GM21390 (cell line): Measurements from ENCODE around the gene PRSS33.

Experiments
- ATAC-seq: cut with Tn5 transposase; IDR thresholded peaks from one replicate; pipeline ENCODE4 v1.9.1; 2021; ENCODE audit not compliant: unreplicated experiment

Gene PRSS33

DNA sequence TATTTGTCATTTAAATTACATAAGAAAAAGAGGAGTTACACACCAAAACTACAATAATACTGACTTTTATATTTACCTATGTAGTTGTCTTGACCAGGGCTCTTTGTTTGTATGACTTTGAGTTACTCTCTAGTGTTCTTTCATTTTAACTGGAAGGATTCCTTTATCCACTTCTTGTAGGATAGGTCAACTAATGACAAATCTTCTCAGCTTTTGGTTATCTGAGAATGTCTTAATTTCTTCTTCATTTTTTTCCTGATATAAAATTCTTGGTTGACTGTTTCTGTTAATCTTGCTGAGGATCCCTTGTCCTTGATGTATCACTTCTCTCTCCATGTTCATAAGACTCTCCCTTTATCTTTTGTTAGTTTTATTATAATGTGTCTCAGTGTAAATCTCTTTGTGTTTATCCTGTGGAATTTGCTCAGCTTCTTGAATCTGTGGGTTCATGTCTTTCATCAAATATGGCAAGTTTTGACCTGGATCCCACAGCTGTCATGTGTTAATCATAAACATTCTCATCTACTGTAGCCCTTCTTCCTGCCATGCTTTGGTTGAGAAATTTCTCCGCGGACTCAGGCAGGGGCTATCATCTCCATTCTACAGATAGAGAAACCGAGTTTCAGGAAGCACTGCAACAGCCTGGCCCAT, 16.3 kb upstream of the PRSS33 start:
- no peak for ATAC-seq

DNA sequence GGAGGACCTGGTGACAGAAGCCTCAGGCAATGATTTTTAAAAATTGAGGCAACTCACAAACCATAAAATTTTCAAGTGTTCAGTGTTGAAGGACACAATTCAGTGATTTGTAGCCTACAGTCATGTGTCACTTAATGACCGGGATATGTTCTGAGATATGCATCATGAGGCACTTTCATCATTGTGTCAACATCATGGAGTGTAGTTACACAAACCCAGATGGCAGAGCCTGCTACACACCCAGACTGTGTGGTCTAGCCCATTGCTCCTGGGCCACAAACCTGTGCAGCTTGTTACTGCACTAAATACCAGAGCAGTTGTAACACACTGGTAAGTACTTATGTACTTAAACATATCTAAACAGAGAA, 12.5 kb upstream of the PRSS33 start:
- no peak for ATAC-seq

DNA sequence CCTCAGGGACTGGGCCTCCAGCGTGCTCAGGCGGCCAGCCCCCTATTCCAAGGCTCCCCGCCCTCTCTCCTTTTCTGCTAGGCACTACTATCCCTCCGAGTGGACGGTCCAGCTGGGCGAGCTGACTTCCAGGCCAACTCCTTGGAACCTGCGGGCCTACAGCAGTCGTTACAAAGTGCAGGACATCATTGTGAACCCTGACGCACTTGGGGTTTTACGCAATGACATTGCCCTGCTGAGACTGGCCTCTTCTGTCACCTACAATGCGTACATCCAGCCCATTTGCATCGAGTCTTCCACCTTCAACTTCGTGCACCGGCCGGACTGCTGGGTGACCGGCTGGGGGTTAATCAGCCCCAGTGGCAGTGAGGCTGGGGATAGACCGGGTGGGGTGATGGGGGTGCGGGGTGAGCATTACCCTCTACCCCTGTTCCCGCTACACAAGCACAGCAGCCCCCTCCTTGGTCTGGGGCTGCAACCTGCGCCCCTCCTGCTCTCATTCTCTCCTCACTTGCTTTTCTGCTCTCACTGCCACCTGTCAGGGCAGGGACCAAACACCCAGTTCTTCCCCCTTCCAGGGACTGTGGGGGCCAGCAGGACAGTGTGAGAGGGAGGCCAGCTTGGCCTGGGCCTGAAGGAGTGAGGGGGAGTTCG, 12.0 kb upstream of the PRSS33 start:
- ATAC-seq: no peak

DNA sequence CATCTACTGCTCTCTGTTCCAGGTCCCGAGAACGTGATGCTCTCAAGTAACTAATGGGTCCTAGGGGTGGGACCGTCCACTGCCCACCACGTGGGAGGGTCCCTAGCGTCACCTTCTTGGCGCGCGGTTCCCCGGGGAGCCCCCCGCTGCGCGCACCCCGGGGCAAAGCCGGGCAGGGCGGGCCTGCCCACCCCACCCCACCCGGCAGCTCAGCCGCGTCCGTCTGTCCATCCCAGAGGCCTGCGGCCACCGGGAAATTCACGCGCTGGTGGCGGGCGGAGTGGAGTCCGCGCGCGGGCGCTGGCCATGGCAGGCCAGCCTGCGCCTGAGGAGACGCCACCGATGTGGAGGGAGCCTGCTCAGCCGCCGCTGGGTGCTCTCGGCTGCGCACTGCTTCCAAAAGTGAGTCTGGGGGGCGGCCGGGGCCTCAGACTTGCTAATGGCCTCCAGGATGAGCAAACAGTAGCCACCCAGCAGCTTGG, 11.4 kb upstream of the PRSS33 start:
- no peak for ATAC-seq

DNA sequence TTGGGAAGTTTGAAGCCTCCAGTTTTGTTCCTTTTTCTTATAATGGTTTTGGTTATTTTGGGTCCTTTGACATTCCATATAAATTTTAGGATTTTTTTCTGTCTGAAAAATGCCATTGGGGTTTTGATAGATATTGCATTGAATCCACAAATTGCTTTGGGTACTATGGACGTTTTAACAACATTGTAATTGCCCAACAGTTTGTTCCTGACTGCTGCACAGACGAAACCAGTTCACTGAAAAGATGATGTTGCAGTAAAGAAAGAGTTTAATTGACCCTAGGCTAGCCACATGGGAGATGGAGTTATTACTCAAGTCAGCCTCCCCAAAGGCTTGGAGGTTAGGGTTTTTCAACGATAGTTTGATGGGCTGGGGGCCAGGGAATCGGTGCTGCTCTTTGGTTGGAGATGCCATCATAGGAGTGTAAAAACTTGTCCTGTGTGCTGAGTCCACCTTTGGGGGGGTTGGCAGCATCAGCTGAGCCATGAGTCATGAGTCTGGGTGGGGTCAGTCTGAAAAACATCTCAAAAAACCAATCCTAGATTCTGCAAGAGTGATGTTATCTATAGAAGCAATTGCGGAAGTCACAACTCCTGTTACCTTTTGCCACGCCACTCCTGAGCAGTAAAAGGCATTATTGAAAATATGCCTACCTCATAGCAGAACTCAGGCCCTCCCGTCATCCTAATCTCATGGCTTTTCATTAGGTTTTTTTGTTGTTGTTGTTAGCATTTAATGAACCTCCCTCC, 8.2 kb upstream of the PRSS33 start:
- ATAC-seq: no peak

DNA sequence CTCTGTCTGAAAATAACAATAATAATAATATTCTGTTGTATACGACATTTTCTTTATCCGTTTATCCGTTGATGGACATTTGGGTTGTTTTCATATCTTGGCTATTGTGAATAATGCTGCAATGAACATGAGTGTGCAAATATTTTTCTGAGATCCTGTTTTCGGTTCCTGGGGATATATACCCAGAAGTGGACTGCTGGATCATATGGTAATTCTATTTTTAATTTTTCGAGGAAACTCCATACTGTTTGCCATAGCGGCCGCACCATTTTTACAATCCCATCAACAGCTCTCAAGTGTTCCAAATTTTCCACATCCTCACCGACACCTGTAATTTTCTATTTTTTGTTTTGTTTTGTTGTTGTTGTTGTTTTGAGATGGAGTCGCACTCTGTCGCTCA, 5.6 kb upstream of the PRSS33 start:
- ATAC-seq: no peak

DNA sequence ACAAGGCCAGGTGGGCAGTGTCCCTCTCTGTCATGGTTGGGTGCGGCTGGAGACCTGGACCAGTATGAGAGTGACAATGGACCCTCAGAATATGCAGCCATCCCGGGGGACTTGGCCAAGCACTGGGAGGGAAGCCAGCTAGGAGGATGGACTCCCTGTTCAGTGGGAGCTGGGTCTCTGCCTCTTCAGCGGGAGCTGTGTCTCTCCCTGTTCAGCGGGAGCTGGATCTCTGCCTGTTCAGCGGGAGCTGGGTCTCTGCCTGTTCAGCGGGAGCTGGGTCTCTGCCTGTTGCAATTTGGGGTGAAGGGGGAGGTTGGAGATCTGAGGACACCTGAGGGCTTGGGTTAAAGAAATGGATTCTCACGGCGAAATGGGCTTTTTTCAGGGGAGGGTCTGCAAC, 3.8 kb upstream of the PRSS33 start:
- no peak for ATAC-seq

DNA sequence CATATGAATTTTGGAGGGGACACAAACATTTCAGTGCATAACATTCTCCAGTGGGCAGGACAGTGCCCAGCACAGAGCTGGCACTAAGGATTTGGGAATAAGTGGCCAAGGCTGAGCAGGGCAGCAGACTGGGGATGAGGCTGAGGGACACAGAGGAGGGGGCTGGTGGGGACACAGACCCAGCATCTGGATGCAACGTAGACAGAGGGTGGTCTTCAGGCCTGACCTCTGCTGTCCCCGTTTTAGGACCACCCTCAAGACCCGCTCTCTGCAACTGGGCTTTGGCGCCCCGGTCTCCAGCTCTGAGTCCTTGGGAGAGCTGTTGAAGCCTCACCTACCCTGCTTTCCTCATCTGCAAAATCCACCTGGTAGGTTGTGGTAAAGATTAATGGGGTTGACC, 3.3 kb upstream of the PRSS33 start:
- no peak for ATAC-seq

DNA sequence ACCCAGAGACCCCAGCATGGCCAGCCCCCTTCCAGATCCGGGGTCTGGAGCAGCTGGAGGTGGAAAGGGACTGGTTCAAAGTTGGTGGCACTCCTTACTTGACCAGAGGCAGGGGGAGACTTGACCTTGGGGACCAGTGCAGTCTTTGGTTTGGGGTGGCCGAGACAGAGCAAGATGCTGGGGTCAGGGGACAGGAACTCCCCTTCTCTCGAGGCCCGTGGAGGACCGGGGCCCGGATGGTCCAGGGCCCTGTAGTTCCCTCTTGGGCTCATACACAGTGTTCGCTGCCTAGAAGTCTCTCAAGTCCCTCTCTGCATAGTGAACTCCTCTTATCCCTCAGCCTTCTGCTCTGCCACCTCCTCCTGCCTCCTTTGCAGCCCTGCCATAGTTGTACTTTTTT, 601 bp upstream of the PRSS33 start:
- ATAC-seq: no peak

DNA sequence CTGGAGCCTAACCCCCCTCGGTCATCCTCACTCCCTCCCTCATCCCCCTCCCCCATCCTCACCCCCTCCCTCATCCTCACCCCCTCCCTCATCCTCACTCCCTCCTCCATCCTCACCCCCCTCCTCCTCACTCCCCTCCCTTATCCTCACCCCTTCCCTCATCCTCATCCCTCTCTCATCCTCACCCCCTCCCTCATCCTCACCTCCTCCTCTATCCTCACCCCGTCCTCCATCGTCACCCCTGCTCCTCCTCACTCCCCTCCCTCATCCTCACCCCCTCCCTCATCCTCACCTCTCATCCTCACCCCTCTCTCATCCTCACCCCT, 571 bp downstream of the PRSS33 start:
- ATAC-seq: no peak

DNA sequence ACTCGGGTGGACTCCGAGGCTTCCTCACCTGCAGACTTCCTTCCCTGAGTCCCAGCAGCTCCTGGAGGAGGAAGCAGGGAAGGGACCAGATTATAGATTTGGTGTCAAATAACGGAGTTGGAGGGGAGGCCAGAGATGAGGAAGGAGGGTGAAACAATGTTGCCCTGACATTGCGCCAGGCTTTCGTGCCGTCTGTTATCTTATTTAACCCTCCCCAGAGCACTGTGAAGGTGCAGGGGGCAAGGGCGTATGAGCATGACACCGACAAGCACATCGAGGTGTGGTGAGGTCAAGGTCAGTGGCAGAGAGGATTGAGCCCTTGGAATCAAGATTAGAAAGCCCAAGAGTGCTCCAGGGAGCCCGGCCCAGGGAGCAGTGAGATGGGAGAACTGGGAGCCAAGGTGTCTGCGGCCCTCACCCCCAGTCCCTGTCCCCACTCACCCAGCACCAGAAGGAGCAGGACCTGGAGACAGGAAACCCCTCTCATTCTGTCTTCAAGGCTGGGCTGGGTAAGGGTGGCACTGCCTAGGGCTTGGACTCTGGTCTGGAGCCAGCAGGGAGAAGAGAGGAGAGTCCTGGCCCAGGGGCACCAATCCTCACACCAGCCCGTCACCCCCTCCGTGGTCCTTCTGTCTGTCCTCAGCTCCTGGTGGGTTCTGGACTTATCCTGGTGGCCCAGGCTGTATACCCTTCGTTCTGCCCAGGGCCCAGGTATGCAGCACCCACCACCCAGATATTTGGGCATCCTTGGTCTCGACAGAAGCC, 1.1 kb downstream of the PRSS33 start:
- no peak for ATAC-seq

DNA sequence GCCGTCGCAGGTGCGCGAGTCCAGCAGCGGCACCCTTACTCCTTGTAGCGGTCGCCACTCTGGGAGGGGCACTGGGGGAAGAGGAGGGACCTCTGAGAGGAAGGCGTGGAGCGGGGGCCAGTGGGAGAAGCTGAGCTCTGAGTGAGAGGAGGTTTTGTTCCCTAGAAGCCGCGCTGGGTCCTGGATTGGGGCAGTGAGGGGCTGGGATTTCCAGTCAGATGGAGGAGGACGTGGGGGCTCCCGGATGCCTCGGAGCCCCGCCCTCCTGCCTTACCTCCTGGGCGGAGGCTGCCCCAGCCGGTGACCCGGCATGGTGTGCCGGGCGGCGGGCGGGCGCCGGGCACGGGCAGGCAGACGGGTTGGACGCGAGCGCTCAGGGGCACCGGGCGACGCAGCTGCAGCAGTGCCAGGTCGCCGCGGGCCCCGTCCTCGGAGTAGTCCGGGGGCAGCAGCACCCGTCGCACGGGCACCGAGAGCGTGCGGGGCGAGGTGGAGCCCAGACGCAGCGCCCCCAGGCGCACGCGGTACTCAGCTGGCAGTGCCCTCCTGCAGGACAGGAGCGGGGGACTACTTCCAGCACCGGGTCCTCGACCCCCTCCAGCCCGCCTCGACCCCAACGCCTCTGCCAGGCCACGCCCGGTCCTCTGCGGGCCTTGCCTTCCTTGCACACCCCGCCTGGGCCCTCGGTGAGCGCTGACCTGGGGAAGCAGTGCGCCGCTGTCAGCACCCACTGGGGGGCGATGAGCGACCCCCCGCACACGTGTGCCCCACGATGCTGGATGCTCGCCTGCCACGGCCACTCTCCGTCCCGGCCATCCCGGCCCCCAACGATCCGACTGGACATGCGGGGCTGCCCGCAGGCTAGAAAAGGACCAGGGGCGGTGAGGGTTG, 2.0 kb downstream of the PRSS33 start:
- ATAC-seq: no peak

DNA sequence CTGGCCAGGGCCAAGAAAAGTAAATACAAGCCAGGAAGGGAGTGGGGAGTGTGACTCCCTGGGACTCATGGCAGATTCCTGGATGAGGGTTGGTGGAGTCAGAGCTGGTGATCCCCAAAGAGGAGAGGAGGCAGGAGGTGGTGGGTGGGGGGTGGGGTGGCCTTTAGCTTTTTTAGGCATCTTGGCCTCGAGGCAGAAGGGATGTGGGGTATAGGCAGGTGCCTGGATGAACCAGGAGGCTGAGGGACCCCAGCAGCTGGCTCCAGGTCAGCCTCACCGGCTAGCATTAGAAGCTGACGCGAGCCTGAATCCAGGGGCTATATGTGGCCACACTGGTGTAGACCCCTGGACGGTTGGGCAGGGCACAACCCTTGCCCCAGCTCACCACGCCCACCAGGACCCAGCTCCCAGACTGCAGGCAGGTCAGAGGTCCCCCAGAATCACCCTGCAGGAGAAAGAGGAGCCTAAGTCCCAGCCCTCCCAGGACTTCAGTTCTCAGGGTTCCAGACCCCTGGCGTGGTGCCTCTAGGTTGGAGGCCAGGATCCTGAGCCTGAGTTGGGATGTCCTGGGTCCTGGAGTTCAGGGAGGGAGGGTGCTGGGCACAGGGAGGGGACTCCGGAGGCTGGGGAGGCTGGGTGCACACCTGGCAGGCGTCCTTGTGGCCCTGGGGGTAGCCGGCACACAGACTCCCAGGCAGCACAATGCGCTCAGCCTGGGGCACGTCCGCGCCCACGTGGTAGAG, 2.8 kb downstream of the PRSS33 start:
- ATAC-seq: no peak

DNA sequence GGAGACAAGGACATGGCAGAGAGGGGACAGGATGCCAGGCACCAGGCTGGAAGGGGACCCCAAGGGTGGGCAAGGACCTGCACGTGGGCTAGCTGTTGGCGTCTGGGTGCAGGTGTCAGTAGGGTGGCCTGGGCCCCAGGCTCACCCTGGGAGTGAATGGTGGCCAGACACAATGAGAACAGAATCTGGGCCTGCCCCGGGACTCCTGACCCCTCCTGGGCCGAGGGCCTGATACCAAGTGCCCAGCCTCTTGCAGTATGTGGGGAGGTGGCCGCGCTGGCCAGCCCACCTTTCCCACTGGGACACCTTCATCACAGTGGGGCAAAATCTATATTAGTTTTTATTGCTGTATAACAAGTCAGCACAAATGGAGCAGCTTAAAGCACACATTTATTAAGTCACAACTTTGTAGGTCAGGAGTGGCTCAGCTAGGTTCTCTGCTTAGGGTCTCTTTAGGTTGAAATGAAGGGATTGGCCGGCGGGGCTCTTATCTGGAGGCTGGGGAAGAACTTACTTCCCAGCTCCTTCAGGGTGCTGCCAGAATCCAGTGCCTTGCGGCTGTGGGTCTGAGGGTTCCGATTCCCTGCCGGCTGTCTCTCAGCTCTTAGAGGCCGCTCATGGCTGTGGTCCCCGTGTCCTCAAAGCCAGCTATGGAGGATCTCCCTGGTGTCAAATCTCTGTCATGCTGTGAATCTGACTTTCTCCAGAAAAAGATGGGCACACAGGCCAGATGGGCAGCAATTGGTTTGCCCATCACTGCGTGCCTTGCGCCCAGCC, 3.6 kb downstream of the PRSS33 start:
- no peak for ATAC-seq

DNA sequence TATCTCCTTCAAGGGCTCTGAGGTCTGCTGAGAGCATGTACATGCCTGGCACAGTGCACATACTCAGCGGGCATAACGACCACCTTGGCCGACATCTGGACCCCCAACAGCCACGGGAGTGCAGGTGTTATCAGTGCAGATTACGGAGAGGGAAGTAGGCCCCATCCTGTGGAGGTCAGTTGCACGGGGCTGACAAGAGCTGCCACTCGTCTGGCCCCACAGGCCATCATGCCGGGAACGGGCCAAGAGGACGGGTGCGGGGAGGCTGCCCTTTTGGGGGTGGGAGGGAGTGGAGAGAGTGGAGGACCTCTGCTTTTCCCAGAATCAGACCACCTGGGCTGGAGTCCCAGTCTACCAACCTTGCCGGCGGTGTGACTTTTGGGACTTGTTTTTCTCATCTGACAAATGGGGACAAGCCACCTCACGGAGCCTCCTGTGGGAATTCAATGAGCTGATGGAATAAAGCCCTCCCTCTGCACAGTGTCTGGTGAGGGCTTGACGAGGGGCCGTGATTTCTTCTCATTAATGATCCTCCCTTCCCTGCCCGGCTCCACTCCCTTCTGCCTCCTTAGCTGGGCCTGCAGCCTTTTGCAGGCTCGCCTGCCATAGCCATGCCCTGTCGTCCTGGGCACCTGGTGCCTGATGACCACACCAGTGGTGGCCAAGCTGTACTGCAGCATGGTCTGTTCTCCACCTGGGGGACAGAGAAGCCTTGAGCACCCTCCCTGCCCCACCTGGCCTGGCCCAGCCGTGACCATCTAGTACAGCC, 4.6 kb downstream of the PRSS33 start:
- no peak for ATAC-seq

DNA sequence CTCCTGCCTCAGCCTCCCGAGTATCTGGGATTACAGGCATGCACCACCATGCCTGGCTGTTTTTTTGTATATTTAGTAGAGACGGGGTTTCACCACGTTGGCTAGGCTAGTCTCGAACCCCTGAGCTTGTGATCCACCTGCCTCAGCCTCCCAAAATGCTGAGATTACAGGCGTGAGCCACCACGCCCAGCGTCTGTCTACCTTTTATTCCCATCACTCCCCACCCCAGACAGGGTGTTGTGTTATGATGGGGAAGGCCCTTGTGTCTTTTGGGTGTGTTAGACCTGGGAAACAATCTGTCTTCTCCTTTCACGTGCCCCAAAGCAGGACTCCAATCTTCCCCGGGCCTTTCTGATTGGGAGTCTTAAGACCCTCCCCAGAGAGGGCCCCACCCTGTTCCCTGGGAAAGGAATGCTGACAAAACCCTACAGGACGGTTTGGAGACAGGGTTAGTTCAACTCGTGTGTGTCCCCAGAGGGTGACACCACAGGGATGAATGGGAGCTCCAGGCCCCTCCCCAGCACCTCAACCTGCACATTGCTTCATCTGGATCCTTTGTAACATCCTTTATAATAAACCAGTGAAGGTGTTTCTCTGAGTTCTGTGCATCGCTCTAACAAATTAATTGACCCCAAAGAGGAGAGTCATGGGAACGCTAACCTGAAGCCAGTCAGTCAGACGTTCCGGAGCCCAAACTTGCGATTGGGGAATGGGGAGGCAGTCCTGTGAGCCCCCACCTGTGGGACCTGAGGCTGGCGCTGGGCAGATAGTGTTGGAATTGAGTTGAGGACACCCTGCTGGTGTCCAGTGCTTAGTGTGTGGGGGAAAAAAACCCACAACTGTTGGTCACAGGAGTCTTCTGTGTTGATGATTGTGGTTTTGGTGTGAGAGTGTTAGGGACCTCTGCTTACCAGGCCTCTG, 7.1 kb downstream of the PRSS33 start:
- ATAC-seq: no peak

DNA sequence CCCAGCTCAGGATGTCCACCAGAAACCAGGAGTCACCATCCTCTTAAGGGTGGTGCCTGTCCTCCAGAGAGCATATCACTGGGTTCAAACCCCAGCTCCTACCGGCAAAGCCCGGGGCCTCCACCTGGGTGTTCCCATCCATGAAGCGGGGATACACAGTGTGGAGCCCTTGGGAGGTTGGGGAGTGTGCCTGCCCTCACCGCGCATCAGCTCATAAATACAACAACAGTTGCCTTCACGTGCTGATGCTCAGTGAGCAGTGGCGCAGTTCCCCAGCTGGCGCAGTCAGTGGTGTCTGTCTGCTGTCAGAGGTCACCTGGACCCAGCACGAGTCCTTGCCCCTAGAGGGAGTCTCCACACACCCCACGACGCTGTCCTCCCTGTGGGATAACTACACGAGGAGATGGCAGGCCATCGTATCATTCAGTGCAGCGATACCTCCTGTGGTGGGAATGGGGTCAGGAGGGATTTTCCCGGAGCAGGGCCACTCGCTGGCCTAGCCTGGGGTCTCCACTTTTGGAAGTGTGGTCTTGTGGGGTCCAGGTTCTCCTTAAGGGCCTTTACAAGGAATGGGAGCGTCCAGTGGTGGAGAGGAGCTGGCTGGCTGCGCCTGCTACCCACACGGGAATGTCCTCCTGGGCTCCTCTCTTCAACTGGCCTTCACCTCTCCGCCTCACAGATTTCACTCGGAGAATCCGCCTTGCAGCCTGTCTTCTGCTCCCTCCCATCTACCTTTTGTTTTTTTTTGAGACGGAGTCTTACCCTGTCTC, 8.0 kb downstream of the PRSS33 start:
- no peak for ATAC-seq
